Uterus (tissue), 4 donors: Measurements from ENCODE around the gene FAM24A. TPM values are rescaled to one million over a fixed set of nuclear protein-coding genes. Genes with fewer than 3 reads are reported as not detected.

ENCODE experiments used
- DNase-seq, 2 donors: peaks; one replicate each; pipeline ENCODE4 v3.0.0-alpha.2; 2019 to 2020
- H3K27ac ChIP-seq, 2 donors: fragments of 200-600 bp; sonication (generic); 1 replicate in 1 of 2; 2 replicates in 1 of 2; pipeline ENCODE4 v1.5.1; 2016 to 2018
- H3K27me3 ChIP-seq, 2 donors: fragments of 200-600 bp; sonication (generic); one replicate each; pipeline ENCODE4 v1.5.1; 2018 to 2019; ENCODE audit warnings: control low read depth in 1 of 2
- H3K36me3 ChIP-seq, 2 donors: fragments of 200-600 bp; sonication (generic); one replicate each; pipeline ENCODE4 v1.5.1; 2019; ENCODE audit warnings: control low read depth in 1 of 2
- H3K4me1 ChIP-seq, 2 donors: fragments of 200-600 bp; sonication (generic); one replicate each; pipeline ENCODE4 v1.5.1; 2018 to 2019; ENCODE audit warnings: control low read depth in 1 of 2
- H3K4me3 ChIP-seq, 2 donors: fragments of 200-600 bp; sonication (generic); 1 replicate in 1 of 2; 2 replicates in 1 of 2; pipeline ENCODE4 v1.5.1; 2018 to 2019; ENCODE audit warnings: mild to moderate bottlenecking in 1 of 2
- H3K9me3 ChIP-seq, 2 donors: fragments of 200-600 bp; sonication (generic); one replicate each; pipeline ENCODE4 v1.5.1; 2019; ENCODE audit warnings: control low read depth in 1 of 2
- POLR2A ChIP-seq, 2 donors: fragments of 450-650 bp; IDR thresholded peaks; one replicate each; pipeline ENCODE4 v1.6.1; 2016; ENCODE audit warnings: antibody characterized with exemption in 2 of 2, mild to moderate bottlenecking in 1 of 2, moderate library complexity in 1 of 2
- intact Hi-C: fragments of 100-400 bp; cut with DNase I; formaldehyde crosslinking; loops from one replicate; pipeline ENCODE4 v1.15.1; 2023; ENCODE audit warnings: low total_unique reads
- total RNA-seq, 4 donors: library from RNA; depleted of rRNA in 3 of 4; stranded (reverse); fragments of >200 nt in 3 of 4; gene quantifications; one replicate each; pipeline versions ENCODE4 v1.1.0 to v1.2.4, GENCODE V29; 2014 to 2023
- TF ChIP-seq, protein P1 (sequence below), 4 experiments: fragments of 200-600 bp in 2 of 4; fragments of 450-650 bp in 2 of 4; sonication (generic) in 2 of 4; IDR thresholded peaks; one replicate each; pipeline ENCODE4 v1.5.1; 2016 to 2019; ENCODE audit warnings: antibody characterized with exemption in 4 of 4, mild to moderate bottlenecking in 2 of 4, moderate library complexity in 1 of 4
- donor health status: DM: yes; HTN: yes; CAD: no.

FAM24A gene
- total RNA-seq, 4 donors from 2014 or later, result not detected

DNA sequence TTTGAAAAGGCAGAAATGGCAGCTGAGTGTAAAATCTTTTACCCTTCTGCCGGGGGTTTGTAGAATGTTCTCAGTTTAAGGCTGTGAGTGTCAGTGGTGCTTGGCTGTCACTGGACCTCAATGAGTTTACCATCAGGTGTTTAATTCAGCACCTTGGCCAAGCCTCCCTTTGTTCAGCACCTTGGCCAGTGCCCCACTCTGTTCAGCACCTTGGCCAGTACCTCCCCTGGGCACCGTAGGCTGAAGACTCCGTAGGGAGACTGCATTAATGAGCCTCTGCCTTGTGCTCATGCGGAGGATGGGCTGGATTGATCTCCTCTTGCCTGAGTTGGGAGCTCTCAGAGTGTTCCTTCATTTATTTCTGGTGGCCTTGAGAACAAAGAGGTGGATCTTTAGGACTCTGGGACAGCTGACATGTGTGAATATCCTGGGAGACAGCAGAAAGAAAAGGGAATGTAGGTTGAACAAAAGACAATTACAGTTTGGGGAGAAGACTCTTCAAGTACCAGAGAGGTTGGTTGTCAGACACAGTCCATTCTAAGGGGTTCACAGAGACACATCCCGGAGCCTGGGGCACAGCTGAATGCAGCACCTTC, 1.6 kb downstream of the FAM24A start:
- H3K4me3 ChIP-seq, result no peak overlapping the region
- DNase-seq, result no peak
- no peaks in the 10 kb centered on the region for H3K9me3 ChIP-seq
- intact Hi-C loops, result no loop called here
- H3K4me1 ChIP-seq, result no peaks in the 10 kb centered on the region
- H3K36me3 ChIP-seq, result no peaks in the 10 kb centered on the region
- TF ChIP-seq POLR2A (IDR thresholded peaks at IDR 0.05), result no peak
- TF ChIP-seq, protein P1, sequence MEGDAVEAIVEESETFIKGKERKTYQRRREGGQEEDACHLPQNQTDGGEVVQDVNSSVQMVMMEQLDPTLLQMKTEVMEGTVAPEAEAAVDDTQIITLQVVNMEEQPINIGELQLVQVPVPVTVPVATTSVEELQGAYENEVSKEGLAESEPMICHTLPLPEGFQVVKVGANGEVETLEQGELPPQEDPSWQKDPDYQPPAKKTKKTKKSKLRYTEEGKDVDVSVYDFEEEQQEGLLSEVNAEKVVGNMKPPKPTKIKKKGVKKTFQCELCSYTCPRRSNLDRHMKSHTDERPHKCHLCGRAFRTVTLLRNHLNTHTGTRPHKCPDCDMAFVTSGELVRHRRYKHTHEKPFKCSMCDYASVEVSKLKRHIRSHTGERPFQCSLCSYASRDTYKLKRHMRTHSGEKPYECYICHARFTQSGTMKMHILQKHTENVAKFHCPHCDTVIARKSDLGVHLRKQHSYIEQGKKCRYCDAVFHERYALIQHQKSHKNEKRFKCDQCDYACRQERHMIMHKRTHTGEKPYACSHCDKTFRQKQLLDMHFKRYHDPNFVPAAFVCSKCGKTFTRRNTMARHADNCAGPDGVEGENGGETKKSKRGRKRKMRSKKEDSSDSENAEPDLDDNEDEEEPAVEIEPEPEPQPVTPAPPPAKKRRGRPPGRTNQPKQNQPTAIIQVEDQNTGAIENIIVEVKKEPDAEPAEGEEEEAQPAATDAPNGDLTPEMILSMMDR (IDR thresholded peaks at IDR 0.05), result no peak
- no peaks in the 10 kb centered on the region for H3K27me3 ChIP-seq
- H3K27ac ChIP-seq, result no peak overlapping the region

DNA sequence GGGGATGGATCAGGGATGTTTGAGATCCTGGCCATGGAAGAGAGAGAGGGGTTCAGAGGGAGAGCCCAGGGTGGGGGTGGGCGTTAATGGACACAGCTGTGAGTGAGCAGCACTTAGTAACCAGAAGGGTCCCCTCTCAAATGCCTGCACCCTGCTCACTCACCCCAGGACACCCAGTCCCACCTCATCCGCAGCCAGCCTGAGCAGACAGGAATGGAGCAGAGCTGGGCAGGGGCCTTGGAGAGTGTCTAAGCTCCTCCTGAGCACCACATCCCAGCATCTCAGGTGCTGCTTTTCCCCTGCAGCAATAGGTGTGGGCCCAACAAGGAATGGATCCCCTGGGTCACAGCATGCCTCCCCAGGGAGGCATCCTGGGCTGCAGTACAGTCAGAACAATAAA, 5.3 kb downstream of the FAM24A start:
- intact Hi-C loops, result no loop called here
- no peak overlapping the region for H3K27ac ChIP-seq
- H3K9me3 ChIP-seq, result no peaks in the 10 kb centered on the region
- no peak for DNase-seq
- H3K27me3 ChIP-seq, result no peaks in the 10 kb centered on the region
- TF ChIP-seq POLR2A (IDR thresholded peaks at IDR 0.05), result no peak
- TF ChIP-seq, protein P1 (IDR thresholded peaks at IDR 0.05), result no peak
- no peaks in the 10 kb centered on the region for H3K4me1 ChIP-seq
- no peak overlapping the region for H3K4me3 ChIP-seq
- no peaks in the 10 kb centered on the region for H3K36me3 ChIP-seq

DNA sequence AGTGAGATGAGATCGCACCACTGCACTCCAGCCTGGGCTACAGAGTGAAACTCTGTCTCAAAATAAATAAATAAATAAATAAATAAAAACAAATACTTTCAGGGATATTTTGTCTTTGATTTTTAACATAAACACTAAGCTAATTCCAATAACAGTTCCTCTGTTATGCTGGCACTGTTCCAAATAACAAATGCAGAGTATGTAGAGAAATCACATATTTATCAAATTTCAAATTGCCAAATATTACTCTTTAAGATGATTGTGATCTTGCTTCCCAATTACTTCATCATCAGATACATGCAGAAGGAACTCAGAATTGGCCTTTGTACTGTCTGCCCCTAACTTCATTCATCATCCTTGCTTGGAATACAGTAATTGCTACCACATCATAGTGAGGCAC, 19.7 kb downstream of the FAM24A start:
- no peak for TF ChIP-seq POLR2A (IDR thresholded peaks at IDR 0.05)
- TF ChIP-seq, protein P1 (IDR thresholded peaks at IDR 0.05), result no peak
- intact Hi-C loops, result no loop called here
- Histone ChIP-seq H3K4me3 (no peak overlapping the region), H3K9me3 (no peaks in the 10 kb centered on the region), H3K27me3 (no peaks in the 10 kb centered on the region), H3K27ac (no peak overlapping the region), H3K36me3 (no peaks in the 10 kb centered on the region), H3K4me1 (no peaks in the 10 kb centered on the region)
- no peak for DNase-seq

DNA sequence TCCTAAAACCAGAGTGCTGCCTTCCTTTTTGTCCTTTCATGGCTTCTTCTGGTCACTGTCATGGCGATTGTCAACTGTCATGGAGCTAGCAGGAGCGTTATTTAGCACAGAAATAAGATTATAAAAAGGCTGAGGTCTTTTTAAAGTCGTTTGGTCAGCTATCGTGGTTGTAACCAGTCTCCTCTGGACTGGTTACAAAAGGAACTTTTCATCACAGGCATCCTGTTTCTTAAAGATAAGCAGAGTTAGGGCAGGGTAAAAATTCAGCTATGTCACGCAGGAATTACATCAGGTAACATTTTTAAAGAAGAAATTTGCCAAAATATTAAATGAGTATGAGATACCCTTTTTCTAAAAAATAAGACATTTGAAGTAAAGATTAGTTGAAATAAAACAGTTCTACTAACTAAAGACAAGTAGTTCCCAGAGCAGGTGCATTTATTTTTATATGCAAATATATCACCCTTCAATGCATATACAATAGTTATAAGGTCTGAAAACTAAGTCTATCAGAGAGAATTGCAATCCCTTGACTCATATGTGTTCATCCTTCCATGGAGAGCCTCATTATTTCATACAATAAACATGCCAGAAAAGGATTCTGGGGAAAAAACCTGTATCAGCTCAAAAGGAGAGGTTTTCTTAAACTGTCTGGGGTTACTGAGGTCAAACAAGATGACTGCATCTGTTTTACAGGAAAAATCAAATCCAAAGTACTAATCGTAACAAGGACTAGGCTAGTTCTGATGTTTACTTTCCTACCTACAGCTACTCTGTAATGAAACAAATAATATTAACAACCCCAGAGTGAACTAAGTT, 20.9 kb downstream of the FAM24A start:
- Histone ChIP-seq H3K27me3 (no peaks in the 10 kb centered on the region), H3K27ac (no peak overlapping the region), H3K4me3 (no peak overlapping the region), H3K9me3 (no peaks in the 10 kb centered on the region), H3K4me1 (no peaks in the 10 kb centered on the region), H3K36me3 (no peaks in the 10 kb centered on the region)
- intact Hi-C loops, result no loop called here
- TF ChIP-seq POLR2A (IDR thresholded peaks at IDR 0.05), result no peak
- TF ChIP-seq, protein P1 (IDR thresholded peaks at IDR 0.05), result no peak
- no peak for DNase-seq

DNA sequence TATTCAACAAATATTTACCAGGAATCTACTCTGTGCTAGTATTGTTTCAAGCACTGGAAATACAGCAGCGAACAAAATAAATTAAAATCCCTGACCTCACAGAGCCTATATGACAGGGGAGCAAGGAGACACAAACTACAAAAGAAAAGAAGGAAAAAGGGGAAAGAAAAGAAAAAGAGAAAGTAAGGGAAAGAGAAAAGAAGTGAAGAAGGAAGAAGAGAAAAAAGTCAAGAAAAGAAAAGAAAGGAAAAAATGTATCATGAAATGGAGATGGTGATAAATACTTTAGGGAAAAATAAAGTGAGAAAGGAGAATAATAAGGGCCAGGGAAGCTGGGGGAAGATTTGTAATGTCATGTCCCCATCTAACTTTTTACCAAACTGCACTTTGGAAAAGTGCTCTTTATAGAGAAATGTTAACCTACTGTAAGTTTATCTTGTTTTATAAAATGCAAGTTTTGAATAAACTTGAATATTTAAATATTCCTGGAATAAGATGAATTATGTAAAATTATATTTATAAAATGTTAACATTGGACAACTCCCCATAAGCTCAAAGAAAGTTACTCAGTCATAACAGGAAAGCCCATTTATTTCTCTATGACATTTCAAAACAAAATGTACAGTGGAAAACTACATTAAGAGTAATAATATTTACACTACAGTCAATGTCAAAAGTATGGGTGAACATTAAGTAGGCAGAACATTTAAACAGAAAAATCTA, 28.9 kb downstream of the FAM24A start:
- Histone ChIP-seq H3K36me3 (no peaks in the 10 kb centered on the region), H3K27ac (no peak overlapping the region), H3K4me1 (no peaks in the 10 kb centered on the region), H3K27me3 (no peaks in the 10 kb centered on the region), H3K4me3 (no peak overlapping the region), H3K9me3 (no peaks in the 10 kb centered on the region)
- intact Hi-C loops, result no loop called here
- no peak for TF ChIP-seq POLR2A (IDR thresholded peaks at IDR 0.05)
- TF ChIP-seq, protein P1 (IDR thresholded peaks at IDR 0.05), result no peak
- no peak for DNase-seq
